PC-9 (cell line): ENCODE measurements around the gene AMMECR1.

ENCODE experiments used
- EZH2 ChIP-seq: fragments of 200-600 bp; sonication (generic); IDR thresholded peaks from 2 replicates; pipeline ENCODE4 v1.8.0; 2017; ENCODE audit warnings: antibody characterized with exemption, low read depth
- TF ChIP-seq, protein P1 (sequence below): fragments of 200-600 bp; sonication (generic); conservative IDR thresholded peaks from 2 replicates; pipeline ENCODE4 v1.6.1; 2017; ENCODE audit warnings: mixed run types, antibody characterized with exemption, mild to moderate bottlenecking, moderate library complexity

DNA sequence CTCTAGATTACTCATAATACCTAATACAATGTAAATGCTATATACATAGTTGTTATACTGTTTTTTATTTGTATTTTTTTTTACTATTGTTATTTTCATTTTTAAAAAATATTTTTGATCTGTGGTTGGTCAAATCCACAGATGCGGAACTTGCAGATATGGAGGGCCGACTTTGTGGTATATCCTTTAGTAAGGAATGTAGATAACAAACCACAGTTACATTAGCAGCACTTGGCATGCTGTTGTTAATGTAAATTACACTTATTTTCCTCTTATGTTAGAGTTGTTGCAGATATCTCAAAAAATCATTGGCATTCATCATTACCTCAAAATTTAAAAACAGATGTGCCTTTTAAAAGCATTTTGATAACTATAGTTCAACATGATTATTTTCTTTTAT lies 164.0 kb downstream of the AMMECR1 start:
- no peak for TF ChIP-seq EZH2
- TF ChIP-seq, protein P1, sequence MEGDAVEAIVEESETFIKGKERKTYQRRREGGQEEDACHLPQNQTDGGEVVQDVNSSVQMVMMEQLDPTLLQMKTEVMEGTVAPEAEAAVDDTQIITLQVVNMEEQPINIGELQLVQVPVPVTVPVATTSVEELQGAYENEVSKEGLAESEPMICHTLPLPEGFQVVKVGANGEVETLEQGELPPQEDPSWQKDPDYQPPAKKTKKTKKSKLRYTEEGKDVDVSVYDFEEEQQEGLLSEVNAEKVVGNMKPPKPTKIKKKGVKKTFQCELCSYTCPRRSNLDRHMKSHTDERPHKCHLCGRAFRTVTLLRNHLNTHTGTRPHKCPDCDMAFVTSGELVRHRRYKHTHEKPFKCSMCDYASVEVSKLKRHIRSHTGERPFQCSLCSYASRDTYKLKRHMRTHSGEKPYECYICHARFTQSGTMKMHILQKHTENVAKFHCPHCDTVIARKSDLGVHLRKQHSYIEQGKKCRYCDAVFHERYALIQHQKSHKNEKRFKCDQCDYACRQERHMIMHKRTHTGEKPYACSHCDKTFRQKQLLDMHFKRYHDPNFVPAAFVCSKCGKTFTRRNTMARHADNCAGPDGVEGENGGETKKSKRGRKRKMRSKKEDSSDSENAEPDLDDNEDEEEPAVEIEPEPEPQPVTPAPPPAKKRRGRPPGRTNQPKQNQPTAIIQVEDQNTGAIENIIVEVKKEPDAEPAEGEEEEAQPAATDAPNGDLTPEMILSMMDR: no peak
